Choroid plexus epithelial cell (primary cell): Measurements from ENCODE around the gene COL4A1.
A peak's percentile ranks its signal among the peaks of the same experiment; 100 is the strongest.

Source experiments
- DNase-seq: peaks from one replicate; pipeline ENCODE4 v3.0.0-alpha.2; 2010; ENCODE audit warnings: low read depth
- H3K4me3 ChIP-seq: 2 replicates; pipeline ENCODE4 v1.5.1; 2011; ENCODE audit warnings: low read depth, mild to moderate bottlenecking, control low read depth, low read length, moderate library complexity
- TF ChIP-seq, protein P1 (sequence below): conservative IDR thresholded peaks from 2 replicates; pipeline ENCODE4 v1.5.1; 2011; ENCODE audit warnings: low read depth, mild to moderate bottlenecking, control low read depth, inconsistent platforms, low read length, moderate library complexity

COL4A1 gene

DNA sequence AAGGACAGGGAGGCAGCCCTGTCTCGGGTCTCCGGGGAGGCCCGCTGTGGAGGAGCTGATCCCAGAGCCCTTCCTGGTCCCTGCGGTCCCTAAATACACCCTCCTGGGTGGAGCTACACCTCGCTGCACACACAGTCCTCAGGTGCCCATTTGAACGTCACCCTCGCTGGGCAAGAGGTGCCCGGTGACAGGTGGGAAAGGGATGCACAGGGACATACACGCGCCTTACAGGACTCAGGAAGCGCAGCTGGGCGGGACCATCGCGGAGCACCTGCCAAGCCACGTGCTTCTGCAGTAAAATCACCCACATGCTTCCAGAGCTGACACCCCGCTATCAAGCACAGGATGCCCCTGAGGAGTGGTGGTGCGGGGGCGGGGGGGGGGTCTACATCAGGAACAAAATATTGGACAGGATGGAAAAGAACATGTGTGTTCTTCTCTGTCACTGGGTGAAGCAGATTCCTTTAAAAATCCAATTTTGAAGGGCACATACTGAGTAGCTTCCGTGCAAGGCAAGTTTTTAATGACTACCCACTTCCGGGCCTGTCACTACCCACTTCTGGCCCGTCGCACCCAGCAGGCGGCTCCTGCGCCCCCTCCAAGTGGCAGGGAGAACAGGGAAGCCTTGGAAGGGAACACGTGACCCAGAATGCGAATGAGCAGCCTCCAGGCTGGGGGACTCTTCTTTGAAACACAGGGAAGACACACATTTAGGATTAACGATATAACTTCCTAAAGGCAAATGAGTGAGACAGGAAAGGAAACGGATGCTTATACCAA, 78.9 kb downstream of the COL4A1 start:
- H3K4me3 ChIP-seq, result no peak overlapping the region
- TF ChIP-seq, protein P1, sequence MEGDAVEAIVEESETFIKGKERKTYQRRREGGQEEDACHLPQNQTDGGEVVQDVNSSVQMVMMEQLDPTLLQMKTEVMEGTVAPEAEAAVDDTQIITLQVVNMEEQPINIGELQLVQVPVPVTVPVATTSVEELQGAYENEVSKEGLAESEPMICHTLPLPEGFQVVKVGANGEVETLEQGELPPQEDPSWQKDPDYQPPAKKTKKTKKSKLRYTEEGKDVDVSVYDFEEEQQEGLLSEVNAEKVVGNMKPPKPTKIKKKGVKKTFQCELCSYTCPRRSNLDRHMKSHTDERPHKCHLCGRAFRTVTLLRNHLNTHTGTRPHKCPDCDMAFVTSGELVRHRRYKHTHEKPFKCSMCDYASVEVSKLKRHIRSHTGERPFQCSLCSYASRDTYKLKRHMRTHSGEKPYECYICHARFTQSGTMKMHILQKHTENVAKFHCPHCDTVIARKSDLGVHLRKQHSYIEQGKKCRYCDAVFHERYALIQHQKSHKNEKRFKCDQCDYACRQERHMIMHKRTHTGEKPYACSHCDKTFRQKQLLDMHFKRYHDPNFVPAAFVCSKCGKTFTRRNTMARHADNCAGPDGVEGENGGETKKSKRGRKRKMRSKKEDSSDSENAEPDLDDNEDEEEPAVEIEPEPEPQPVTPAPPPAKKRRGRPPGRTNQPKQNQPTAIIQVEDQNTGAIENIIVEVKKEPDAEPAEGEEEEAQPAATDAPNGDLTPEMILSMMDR, result no peak
- no peak for DNase-seq

DNA sequence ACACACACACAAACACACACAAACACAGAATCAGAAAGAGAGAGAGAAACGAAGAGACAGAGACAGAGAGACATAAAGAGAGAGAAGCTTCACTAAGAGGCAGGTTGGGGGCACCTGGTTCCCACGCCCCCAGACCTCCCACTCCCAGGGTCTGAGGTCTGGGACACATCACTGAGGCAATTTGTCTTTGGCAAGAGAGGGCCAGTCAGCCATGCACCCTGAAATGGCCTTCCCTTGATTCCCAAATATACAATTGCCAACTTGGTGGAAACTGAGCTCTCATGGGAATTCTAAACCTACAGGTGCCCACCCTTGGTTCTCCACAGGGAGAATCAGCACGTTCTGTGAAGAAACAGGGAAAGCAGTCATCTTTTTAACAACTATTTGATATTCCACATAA, 79.5 kb downstream of the COL4A1 start:
- no peak for DNase-seq
- TF ChIP-seq, protein P1, result no peak
- no peak overlapping the region for H3K4me3 ChIP-seq

DNA sequence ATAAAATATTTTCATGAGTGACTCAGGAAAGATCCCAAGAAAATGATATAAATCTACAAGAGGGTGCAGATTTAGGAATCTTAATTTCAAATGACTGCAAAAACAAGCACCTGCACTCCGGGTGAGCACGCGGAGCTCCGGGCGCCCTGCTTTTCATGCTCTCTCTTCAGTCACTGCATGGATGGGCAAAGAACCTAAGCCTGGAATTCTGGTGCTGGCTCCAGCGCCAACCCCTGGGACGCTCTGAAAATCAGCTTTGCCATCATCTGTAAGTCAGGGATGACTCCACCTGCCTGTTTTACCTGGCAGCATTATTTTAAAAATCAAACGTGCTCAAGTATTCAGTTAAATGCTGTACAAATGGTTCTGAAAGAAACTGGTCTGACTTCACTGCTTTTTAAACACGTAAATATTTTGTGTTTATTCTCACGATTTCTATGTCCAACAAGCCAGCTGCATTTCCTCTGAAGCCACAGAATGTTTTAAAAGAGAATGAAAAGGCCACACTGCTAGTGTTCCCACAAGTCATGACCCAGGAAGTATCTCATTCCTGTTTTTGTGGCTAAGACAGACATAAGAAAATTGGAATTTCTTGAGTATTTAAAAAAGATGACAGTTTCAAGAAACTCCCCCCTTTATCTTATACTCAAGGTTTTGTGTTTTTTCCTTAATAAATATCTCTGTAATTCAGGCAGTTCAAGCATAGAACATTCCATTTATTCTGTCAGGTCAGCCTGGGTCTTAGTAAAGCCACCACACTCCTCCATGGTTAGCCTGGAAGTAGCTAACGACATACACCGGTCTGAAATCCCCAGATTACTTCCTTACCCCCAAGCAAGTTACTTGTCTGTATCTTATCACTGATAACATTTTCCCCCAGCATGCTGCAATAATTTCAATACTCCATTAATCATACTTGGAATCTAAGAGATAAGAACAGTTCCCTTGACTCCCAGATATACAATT, 81.1 kb downstream of the COL4A1 start:
- no peak overlapping the region for H3K4me3 ChIP-seq
- peak; percentile 78 for DNase-seq
- TF ChIP-seq, protein P1, result no peak

DNA sequence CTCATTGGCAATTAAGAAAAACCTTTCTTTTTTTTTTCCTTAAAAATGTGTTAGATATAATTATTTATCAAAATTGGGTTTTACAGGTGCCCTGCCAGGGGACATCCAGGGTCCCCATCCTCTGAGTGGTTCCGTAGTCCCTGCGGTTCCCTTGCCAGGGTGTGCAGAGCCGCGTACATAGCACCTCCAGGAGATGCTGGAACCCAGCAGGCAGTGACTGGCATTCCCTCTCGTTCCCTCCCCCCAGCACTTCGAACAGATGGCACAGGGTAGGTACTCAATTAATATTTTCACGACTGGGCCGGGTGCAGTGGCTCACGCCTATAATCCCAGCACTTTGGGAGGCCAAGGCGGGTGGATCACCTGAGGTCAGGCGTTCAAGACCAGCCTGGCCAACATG, 82.0 kb downstream of the COL4A1 start:
- TF ChIP-seq, protein P1, result no peak
- no peak for DNase-seq
- H3K4me3 ChIP-seq, result no peak overlapping the region

DNA sequence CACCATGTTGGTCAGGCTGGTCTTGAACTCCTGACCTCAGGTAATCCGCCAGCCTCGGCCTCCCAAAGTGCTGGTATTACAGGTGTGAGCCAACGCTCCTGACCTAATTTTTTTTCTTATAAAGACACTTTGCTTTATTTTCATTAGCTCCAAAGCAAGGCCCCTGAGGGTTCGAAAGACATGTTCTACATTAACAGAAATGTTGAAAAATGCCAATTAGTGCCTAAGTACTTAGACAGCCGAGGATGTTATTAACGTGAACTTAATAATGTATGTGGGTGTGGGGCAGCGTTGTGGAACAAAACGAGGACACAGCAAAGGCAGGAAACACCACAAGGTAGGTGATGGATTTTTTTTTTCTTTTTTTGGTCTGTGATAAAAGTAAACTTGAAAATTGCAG, 82.4 kb downstream of the COL4A1 start:
- TF ChIP-seq, protein P1, result no peak
- H3K4me3 ChIP-seq, result no peak overlapping the region
- no peak for DNase-seq

DNA sequence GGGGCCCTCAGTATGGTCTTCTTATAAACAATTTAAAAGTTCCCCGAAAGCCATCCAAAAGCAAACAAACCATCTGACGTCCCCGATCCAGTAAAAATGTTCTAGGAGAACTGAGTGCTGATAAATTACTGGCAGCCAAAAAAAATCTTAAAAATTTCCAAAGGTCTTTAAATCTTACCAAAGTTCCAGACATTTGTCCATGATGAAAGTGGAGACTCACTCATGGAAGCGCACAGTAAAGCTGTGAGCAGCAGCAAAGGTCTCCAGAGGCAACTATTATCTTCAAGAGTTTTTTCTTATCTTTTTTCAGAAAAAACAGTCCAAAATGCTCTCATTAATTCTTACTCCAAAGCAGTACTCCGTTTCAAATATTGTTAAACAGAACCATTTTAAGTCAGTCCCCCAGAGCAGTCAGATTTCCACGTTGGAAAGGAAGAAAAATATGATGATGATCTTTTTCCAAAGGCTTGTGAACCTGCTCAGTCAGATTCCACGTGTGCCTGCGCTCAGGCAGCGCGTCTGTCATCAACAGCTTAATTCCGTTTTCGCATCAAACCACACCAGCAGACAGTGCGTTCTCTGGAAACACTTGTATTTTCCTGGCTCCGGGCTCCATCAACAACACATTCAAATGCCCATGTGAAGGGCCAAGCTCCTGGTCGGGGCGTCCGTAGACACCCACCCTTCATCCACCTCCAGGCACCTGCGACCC, 85.4 kb downstream of the COL4A1 start:
- no peak overlapping the region for H3K4me3 ChIP-seq
- DNase-seq, result no peak
- TF ChIP-seq, protein P1, result no peak
